ENCODE measurements around the gene GSTCD. TPM values are rescaled to one million over a fixed set of nuclear protein-coding genes. Genes with fewer than 3 reads are reported as not detected.
"Not testable (repeated sequence)": the region's sequence is repeated elsewhere in the genome, so short reads cannot be mapped to it uniquely, and the experiment has no call there.

Gene GSTCD
- total RNA-seq, 2 donors from 2014 or later, result 3.9 to 5.9 TPM

- TF ChIP-seq CTCF (IDR thresholded peaks at IDR 0.05), result no peak
- TF ChIP-seq POLR2A (IDR thresholded peaks at IDR 0.05), result no peak
- H3K4me1 ChIP-seq, result peaks cover 4% of the 10 kb centered on the region
- DNase-seq, result no peak
- no peaks in the 10 kb centered on the region for H3K27me3 ChIP-seq
- intact Hi-C loops (cut with DNase I), result no loop called here
- no peaks in the 10 kb centered on the region for H3K36me3 ChIP-seq (replicated peaks in 1 of 2; ENCODE audit: insufficient read depth in 1 of 2, low read depth in 2 of 2)
- 91 to 96% methylated on average over 1 of the region's 1 CpG for WGBS, 2 donors
- ATAC-seq, result no peak
- no peak overlapping the region for H3K4me3 ChIP-seq
- no peaks in the 10 kb centered on the region for H3K9me3 ChIP-seq
- H3K27ac ChIP-seq, result no peak overlapping the region
Observed at GRCh38 chr4:105758958-105759357, 50.4 kb downstream of the GSTCD start.

- no peak for TF ChIP-seq POLR2A (IDR thresholded peaks at IDR 0.05)
- no peak for TF ChIP-seq CTCF (IDR thresholded peaks at IDR 0.05)
- no peaks in the 10 kb centered on the region for H3K36me3 ChIP-seq (replicated peaks in 1 of 2; ENCODE audit: insufficient read depth in 1 of 2, low read depth in 2 of 2)
- no peak for ATAC-seq
- no peaks in the 10 kb centered on the region for H3K9me3 ChIP-seq
- H3K4me3 ChIP-seq, result no peak overlapping the region
- DNase-seq, result peak in 1 of 4 donors; percentile 5
- no peaks in the 10 kb centered on the region for H3K27me3 ChIP-seq
- H3K27ac ChIP-seq, result no peak overlapping the region
- intact Hi-C loops (cut with DNase I), result no loop called here
- H3K4me1 ChIP-seq, result no peaks in the 10 kb centered on the region
- WGBS, 2 donors, result 94 to 95% methylated on average over 6 of the region's 6 CpGs
Observed at GRCh38 chr4:105765690-105766407, 57.3 kb downstream of the GSTCD start.

- WGBS, 2 donors, result 51 to 61% methylated on average over 2 of the region's 2 CpGs
- Histone ChIP-seq H3K9me3 (no peaks in the 10 kb centered on the region), H3K4me1 (no peaks in the 10 kb centered on the region), H3K36me3 (replicated peaks in 1 of 2; ENCODE audit: insufficient read depth in 1 of 2, low read depth in 2 of 2) (no peaks in the 10 kb centered on the region), H3K27ac (no peak overlapping the region), H3K4me3 (no peak overlapping the region), H3K27me3 (no peaks in the 10 kb centered on the region)
- ATAC-seq (no peak), DNase-seq (no peak)
- intact Hi-C loops (cut with DNase I), result no loop called here
- no peak for TF ChIP-seq CTCF (IDR thresholded peaks at IDR 0.05)
- TF ChIP-seq POLR2A (IDR thresholded peaks at IDR 0.05), result no peak
Observed at GRCh38 chr4:105767579-105767978, 59.0 kb downstream of the GSTCD start.

GRCh38 chr4:105770524-105770923 is 61.9 kb downstream of the GSTCD start:
- H3K27ac ChIP-seq; H3K27me3 ChIP-seq; H3K4me1 ChIP-seq; intact Hi-C loops (cut with DNase I); H3K36me3 ChIP-seq (replicated peaks in 1 of 2; ENCODE audit: insufficient read depth in 1 of 2, low read depth in 2 of 2); ATAC-seq; H3K4me3 ChIP-seq; H3K9me3 ChIP-seq; DNase-seq: not testable (repeated sequence)

GRCh38 chr4:105772065-105772464 is 63.5 kb downstream of the GSTCD start:
- intact Hi-C loops (cut with DNase I); H3K4me3 ChIP-seq; DNase-seq; H3K36me3 ChIP-seq (replicated peaks in 1 of 2; ENCODE audit: insufficient read depth in 1 of 2, low read depth in 2 of 2); H3K4me1 ChIP-seq; H3K27ac ChIP-seq; H3K27me3 ChIP-seq; H3K9me3 ChIP-seq; ATAC-seq: not testable (repeated sequence)

GRCh38 chr4:105775760-105776415 is 67.3 kb downstream of the GSTCD start:
- H3K36me3 ChIP-seq (replicated peaks in 1 of 2; ENCODE audit: insufficient read depth in 1 of 2, low read depth in 2 of 2); ATAC-seq; H3K27me3 ChIP-seq; DNase-seq; H3K9me3 ChIP-seq; H3K27ac ChIP-seq; H3K4me3 ChIP-seq; H3K4me1 ChIP-seq; intact Hi-C loops (cut with DNase I): not testable (repeated sequence)
- WGBS, 2 donors, result 95 to 96% methylated on average over 6 to 9 of the region's 9 CpGs

Measured in body of pancreas (tissue), 4 donors.